ENCODE data around the gene ASF1A. TPM values are rescaled to one million over a fixed set of nuclear protein-coding genes. Genes with fewer than 3 reads are reported as not detected.
"Not testable (repeated sequence)": the region's sequence is repeated elsewhere in the genome, so short reads cannot be mapped to it uniquely, and the experiment has no call there.

Gene ASF1A
- polyA plus RNA-seq, 4 donors, result 10.5 to 18.7 (median 13.3) TPM

DNA sequence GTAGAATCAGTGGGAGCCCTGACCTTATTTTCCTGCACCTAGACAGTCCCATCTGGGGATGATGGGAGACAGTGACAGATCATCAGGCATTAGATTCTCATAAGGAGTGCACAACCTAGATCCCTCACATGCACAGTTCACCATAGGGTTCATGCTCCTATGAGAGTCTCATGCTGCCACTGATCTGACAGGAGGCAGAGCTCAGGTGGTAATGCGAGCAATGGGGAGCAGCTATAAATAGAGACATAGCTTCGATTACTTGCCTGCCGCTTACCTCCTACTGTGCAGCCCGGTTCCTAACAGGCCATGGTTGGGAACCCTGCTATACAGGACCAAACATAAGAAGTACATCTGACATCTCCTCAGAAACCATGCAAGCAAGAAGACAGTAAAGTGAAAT lies 31.5 kb upstream of the ASF1A start:
- FAIRE-seq (no peak), DNase-seq (no peak)
- Histone ChIP-seq H3K4me1 (ENCODE audit: control insufficient read depth in 3 of 3, insufficient read depth in 2 of 3, low read depth in 1 of 3, low read length in 2 of 3) (peaks cover 0 to 9% (median 0%) of the 10 kb centered on the region in 3 donors), H3K36me3 (ENCODE audit: control insufficient read depth in 3 of 3, insufficient read depth in 2 of 3, low read depth in 1 of 3, low read length in 3 of 3) (peaks cover 0 to 21% (median 0%) of the 10 kb centered on the region in 3 donors), H3K27ac (ENCODE audit: low read depth in 1 of 3, low read length in 2 of 3) (no peak overlapping the region), H3K9me3 (ENCODE audit: control insufficient read depth in 2 of 2, insufficient read depth in 1 of 2, low read depth in 1 of 2, low read length in 1 of 2) (peaks cover 0 to 30% of the 10 kb centered on the region in 2 donors), H3K4me3 (ENCODE audit: low read depth in 1 of 3, low read length in 3 of 3) (no peak overlapping the region), H3K27me3 (ENCODE audit: control insufficient read depth in 3 of 3, insufficient read depth in 3 of 3, low read length in 3 of 3) (no peaks in the 10 kb centered on the region)
- WGBS, 3 donors, result 96 to 99% (median 97%) methylated on average over 4 of the region's 4 CpGs

DNA sequence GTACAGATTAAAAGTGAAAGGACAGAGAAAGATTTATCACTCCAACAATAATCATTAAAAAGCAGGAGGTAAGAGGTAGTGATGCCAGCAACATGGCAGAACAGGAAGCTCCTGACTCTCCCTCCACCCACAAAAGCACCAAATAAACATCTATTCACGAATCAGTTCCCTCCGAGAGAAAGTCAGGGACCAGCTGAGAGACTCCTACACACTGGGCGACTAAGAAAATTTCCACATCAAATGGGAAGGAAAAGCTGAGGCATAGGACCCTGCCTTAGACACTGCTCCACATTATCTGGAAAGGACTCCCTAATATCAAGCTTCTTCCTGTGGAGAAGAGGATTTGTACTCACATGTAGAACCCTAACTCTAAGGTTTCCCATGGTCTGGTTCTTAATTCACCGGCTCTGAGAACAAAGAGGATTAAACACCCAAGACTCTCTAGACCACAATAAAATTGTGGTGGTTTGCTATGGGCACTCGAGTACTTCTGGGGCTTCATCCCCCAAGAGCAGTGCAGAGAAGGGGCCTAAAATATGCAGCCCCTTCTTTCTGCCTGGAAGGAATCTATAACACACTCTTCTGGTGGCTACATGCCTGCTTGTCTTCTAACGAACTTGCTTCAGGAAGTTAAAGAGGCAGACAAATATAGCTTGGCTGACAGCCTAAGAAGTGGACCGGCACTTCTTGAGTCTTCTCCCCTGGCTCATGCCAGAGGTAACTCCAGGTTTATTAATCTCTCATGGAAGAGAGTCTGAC lies 29.4 kb upstream of the ASF1A start:
- Histone ChIP-seq H3K4me3 (ENCODE audit: low read depth in 1 of 3, low read length in 3 of 3) (no peak overlapping the region), H3K27ac (ENCODE audit: low read depth in 1 of 3, low read length in 2 of 3) (no peak overlapping the region), H3K36me3 (ENCODE audit: control insufficient read depth in 3 of 3, insufficient read depth in 2 of 3, low read depth in 1 of 3, low read length in 3 of 3) (peaks cover 0 to 21% (median 0%) of the 10 kb centered on the region in 3 donors), H3K27me3 (ENCODE audit: control insufficient read depth in 3 of 3, insufficient read depth in 3 of 3, low read length in 3 of 3) (no peaks in the 10 kb centered on the region), H3K4me1 (ENCODE audit: control insufficient read depth in 3 of 3, insufficient read depth in 2 of 3, low read depth in 1 of 3, low read length in 2 of 3) (peaks cover 0 to 9% (median 0%) of the 10 kb centered on the region in 3 donors), H3K9me3 (ENCODE audit: control insufficient read depth in 2 of 2, insufficient read depth in 1 of 2, low read depth in 1 of 2, low read length in 1 of 2) (peaks cover 0 to 29% of the 10 kb centered on the region in 2 donors)
- 56 to 71% (median 58%) methylated on average over 7 of the region's 7 CpGs for WGBS, 3 donors
- FAIRE-seq, result no peak
- DNase-seq, result no peak

DNA sequence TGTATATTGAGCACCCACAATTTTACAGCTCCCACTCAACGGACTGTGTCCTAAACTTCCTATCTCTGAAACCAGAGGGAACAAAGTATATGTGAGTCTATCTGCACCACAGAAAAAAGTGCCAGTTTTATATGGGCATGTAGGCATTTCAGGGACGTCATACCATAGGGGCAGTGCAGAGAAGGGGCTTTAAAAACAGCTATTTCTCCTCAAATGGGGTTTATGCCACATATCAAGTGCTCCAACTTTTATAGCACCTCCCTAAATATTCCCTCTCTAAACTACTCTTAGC lies 28.9 kb upstream of the ASF1A start:
- Histone ChIP-seq H3K36me3 (ENCODE audit: control insufficient read depth in 3 of 3, insufficient read depth in 2 of 3, low read depth in 1 of 3, low read length in 3 of 3) (peaks cover 0 to 21% (median 0%) of the 10 kb centered on the region in 3 donors), H3K27me3 (ENCODE audit: control insufficient read depth in 3 of 3, insufficient read depth in 3 of 3, low read length in 3 of 3) (no peaks in the 10 kb centered on the region), H3K27ac (ENCODE audit: low read depth in 1 of 3, low read length in 2 of 3) (no peak overlapping the region), H3K4me1 (ENCODE audit: control insufficient read depth in 3 of 3, insufficient read depth in 2 of 3, low read depth in 1 of 3, low read length in 2 of 3) (peaks cover 0 to 9% (median 0%) of the 10 kb centered on the region in 3 donors), H3K4me3 (ENCODE audit: low read depth in 1 of 3, low read length in 3 of 3) (no peak overlapping the region), H3K9me3 (ENCODE audit: control insufficient read depth in 2 of 2, insufficient read depth in 1 of 2, low read depth in 1 of 2, low read length in 1 of 2) (peaks cover 0 to 27% of the 10 kb centered on the region in 2 donors)
- FAIRE-seq (no peak), DNase-seq (no peak)
- WGBS, 3 donors, result 32 to 44% (median 35%) methylated on average over 2 of the region's 2 CpGs

DNA sequence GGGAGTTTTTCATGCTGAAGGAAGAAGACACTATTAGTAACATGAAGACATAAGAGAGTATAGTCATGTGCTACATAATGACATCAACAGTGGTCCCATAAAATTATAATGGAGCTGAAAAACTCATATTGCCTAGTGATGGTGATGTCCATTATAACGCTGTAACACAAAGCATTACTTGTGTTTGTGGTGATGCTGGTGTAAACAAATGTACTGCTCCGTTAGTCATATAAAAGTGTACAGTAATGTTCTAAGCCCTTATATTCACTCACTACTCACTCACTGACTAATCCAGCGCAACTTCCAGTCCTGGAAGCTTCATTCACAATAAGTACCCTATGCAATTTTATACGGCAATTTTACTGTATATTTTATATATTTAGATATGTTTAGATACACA lies 26.8 kb upstream of the ASF1A start:
- Histone ChIP-seq H3K27me3 (ENCODE audit: control insufficient read depth in 3 of 3, insufficient read depth in 3 of 3, low read length in 3 of 3) (no peaks in the 10 kb centered on the region), H3K4me1 (ENCODE audit: control insufficient read depth in 3 of 3, insufficient read depth in 2 of 3, low read depth in 1 of 3, low read length in 2 of 3) (peaks cover 0 to 9% (median 0%) of the 10 kb centered on the region in 3 donors), H3K27ac (ENCODE audit: low read depth in 1 of 3, low read length in 2 of 3) (no peak overlapping the region), H3K4me3 (ENCODE audit: low read depth in 1 of 3, low read length in 3 of 3) (no peak overlapping the region), H3K9me3 (ENCODE audit: control insufficient read depth in 2 of 2, insufficient read depth in 1 of 2, low read depth in 1 of 2, low read length in 1 of 2) (peaks cover 0 to 12% of the 10 kb centered on the region in 2 donors), H3K36me3 (ENCODE audit: control insufficient read depth in 3 of 3, insufficient read depth in 2 of 3, low read depth in 1 of 3, low read length in 3 of 3) (peaks cover 0 to 9% (median 0%) of the 10 kb centered on the region in 3 donors)
- WGBS, 3 donors, result 98 to 99% (median 98%) methylated on average over 4 of the region's 4 CpGs
- FAIRE-seq (no peak), DNase-seq (no peak)

DNA sequence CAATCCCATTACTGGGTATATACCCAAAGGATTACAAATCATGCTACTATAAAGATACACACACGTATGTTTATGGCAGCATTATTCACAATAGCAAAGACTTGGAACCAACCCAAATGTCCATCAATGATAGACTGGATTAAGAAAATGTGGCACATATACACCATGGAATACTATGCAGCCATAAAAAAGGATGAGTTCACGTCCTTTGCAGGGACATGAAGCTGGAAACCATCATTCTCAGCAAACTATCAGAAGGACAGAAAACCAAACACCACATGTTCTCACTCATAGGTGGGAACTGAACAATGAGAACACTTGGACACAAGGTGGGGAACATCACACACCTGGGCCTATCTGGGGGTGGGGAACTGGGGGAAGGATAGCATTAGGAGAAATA lies 25.1 kb upstream of the ASF1A start:
- not testable (repeated sequence) for H3K4me3 ChIP-seq (ENCODE audit: low read depth in 1 of 3, low read length in 3 of 3); H3K27me3 ChIP-seq (ENCODE audit: control insufficient read depth in 3 of 3, insufficient read depth in 3 of 3, low read length in 3 of 3); H3K9me3 ChIP-seq (ENCODE audit: control insufficient read depth in 2 of 2, insufficient read depth in 1 of 2, low read depth in 1 of 2, low read length in 1 of 2); FAIRE-seq; H3K36me3 ChIP-seq (ENCODE audit: control insufficient read depth in 3 of 3, insufficient read depth in 2 of 3, low read depth in 1 of 3, low read length in 3 of 3); H3K4me1 ChIP-seq (ENCODE audit: control insufficient read depth in 3 of 3, insufficient read depth in 2 of 3, low read depth in 1 of 3, low read length in 2 of 3); H3K27ac ChIP-seq (ENCODE audit: low read depth in 1 of 3, low read length in 2 of 3); DNase-seq
- WGBS, 3 donors, result 80 to 94% (median 94%) methylated on average over 2 of the region's 2 CpGs

DNA sequence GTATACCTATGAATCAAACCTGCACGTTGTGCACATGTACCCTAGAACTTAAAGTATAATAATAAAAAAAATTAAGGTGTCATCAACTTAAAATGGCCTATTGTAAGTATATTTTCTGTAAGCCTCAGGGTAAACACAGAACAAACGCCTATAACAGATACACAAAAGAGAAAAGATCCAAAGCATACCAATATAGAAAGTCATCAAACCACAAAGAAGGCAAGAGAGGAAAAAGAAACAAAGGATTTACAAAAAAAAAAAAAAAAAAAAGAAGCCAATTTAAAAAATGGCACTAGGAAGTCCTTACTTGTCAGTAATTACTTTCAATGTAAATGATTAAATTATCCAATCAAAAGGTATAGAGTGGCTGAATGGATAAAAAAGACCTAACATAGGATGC lies 24.6 kb upstream of the ASF1A start:
- H3K27ac ChIP-seq (ENCODE audit: low read depth in 1 of 3, low read length in 2 of 3), result no peak overlapping the region
- peaks cover 0 to 9% (median 0%) of the 10 kb centered on the region in 3 donors for H3K4me1 ChIP-seq (ENCODE audit: control insufficient read depth in 3 of 3, insufficient read depth in 2 of 3, low read depth in 1 of 3, low read length in 2 of 3)
- peaks cover 0 to 7% of the 10 kb centered on the region in 2 donors for H3K9me3 ChIP-seq (ENCODE audit: control insufficient read depth in 2 of 2, insufficient read depth in 1 of 2, low read depth in 1 of 2, low read length in 1 of 2)
- H3K27me3 ChIP-seq (ENCODE audit: control insufficient read depth in 3 of 3, insufficient read depth in 3 of 3, low read length in 3 of 3), result no peaks in the 10 kb centered on the region
- H3K36me3 ChIP-seq (ENCODE audit: control insufficient read depth in 3 of 3, insufficient read depth in 2 of 3, low read depth in 1 of 3, low read length in 3 of 3), result peaks cover 0 to 5% (median 0%) of the 10 kb centered on the region in 3 donors
- FAIRE-seq, result no peak
- 87 to 95% (median 88%) methylated on average over 2 of the region's 2 CpGs for WGBS, 3 donors
- no peak for DNase-seq
- H3K4me3 ChIP-seq (ENCODE audit: low read depth in 1 of 3, low read length in 3 of 3), result no peak overlapping the region

DNA sequence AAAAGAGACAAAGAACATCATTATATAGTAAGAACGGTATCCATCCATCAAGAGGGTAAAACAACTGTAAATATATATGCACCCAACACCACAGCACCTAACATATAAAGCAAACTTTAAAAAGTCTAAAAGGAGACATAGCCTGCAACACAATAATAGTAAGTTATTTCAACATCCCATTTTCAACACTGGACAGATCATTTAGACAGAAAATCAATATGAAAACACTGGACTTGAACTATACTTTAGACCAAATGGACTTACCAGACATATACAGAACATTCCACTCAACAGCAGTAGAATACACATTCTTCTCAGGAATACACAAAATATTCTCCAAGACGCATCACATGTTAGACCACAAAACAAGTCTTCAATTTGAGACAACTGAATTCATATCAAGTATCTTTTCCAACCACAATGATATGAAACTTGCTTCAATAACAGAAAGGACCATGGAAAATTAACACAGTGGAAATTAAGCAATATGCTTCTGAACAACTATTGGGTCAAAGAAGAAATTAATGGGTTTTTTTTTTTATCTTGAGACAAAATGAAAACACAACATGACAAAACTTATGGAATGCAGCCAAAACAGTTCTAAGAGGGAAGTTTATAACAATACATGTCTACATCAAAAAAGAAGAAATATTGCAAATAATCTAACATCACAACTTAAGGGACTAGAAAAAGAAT lies 23.9 kb upstream of the ASF1A start:
- Histone ChIP-seq H3K27ac (ENCODE audit: low read depth in 1 of 3, low read length in 2 of 3) (no peak overlapping the region), H3K27me3 (ENCODE audit: control insufficient read depth in 3 of 3, insufficient read depth in 3 of 3, low read length in 3 of 3) (no peaks in the 10 kb centered on the region), H3K4me1 (ENCODE audit: control insufficient read depth in 3 of 3, insufficient read depth in 2 of 3, low read depth in 1 of 3, low read length in 2 of 3) (peaks cover 0 to 4% (median 0%) of the 10 kb centered on the region in 3 donors), H3K36me3 (ENCODE audit: control insufficient read depth in 3 of 3, insufficient read depth in 2 of 3, low read depth in 1 of 3, low read length in 3 of 3) (peaks cover 0 to 5% (median 0%) of the 10 kb centered on the region in 3 donors), H3K4me3 (ENCODE audit: low read depth in 1 of 3, low read length in 3 of 3) (no peak overlapping the region), H3K9me3 (ENCODE audit: control insufficient read depth in 2 of 2, insufficient read depth in 1 of 2, low read depth in 1 of 2, low read length in 1 of 2) (peaks cover 0 to 7% of the 10 kb centered on the region in 2 donors)
- 91 to 96% (median 94%) methylated on average over 2 of the region's 2 CpGs for WGBS, 3 donors
- FAIRE-seq, result peak; percentile 73
- no peak for DNase-seq

DNA sequence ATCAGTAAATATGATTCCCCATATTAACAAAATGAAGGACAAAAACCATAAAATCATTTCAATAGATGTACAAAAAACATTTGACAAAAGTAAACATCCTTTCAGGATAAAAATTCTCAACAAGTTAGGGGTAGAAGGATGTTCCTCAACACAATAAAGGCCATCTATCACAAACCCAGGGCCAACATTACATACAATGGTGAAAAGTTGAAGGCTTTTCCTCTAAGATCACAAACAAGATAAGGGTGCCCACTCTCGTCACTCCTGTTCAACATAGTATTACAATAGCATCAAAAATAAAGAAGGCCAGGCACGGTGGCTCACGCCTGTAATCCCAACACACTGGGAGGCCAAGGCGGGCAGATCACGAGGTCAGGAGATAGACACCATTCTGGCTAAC lies 22.6 kb upstream of the ASF1A start:
- Histone ChIP-seq H3K27ac (ENCODE audit: low read depth in 1 of 3, low read length in 2 of 3) (no peak overlapping the region), H3K36me3 (ENCODE audit: control insufficient read depth in 3 of 3, insufficient read depth in 2 of 3, low read depth in 1 of 3, low read length in 3 of 3) (peaks cover 0 to 5% (median 0%) of the 10 kb centered on the region in 3 donors), H3K9me3 (ENCODE audit: control insufficient read depth in 2 of 2, insufficient read depth in 1 of 2, low read depth in 1 of 2, low read length in 1 of 2) (peaks cover 0 to 6% of the 10 kb centered on the region in 2 donors), H3K4me3 (ENCODE audit: low read depth in 1 of 3, low read length in 3 of 3) (no peak overlapping the region), H3K27me3 (ENCODE audit: control insufficient read depth in 3 of 3, insufficient read depth in 3 of 3, low read length in 3 of 3) (no peaks in the 10 kb centered on the region), H3K4me1 (ENCODE audit: control insufficient read depth in 3 of 3, insufficient read depth in 2 of 3, low read depth in 1 of 3, low read length in 2 of 3) (no peaks in the 10 kb centered on the region)
- WGBS, 3 donors, result 91 to 97% (median 92%) methylated on average over 5 of the region's 5 CpGs
- no peak for FAIRE-seq
- DNase-seq, result no peak

Measured in small intestine (tissue), 7 donors.